ENCODE data around the gene FYB1.

The FYB1 gene

DNA sequence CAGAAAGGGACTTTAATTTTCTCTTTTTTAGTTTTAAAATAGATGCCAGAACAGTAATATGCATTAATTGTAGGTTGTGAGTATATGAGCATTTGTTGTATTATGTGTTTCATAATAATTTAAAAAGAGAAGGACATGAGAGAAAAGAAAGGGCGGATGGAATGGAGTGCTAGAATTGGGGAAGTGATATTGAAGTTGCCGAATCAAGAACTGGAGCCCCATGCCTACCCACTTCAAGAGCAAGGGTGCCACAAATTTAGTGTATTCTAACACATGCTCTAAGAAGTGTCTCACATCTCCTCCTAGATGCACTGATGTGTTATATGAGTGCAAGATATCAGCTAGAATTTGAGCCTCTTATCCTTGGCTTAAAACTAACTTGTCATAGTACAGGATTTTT, 43.6 kb upstream of the FYB1 start:
- TF ChIP-seq, protein P1, sequence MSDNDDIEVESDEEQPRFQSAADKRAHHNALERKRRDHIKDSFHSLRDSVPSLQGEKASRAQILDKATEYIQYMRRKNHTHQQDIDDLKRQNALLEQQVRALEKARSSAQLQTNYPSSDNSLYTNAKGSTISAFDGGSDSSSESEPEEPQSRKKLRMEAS (IDR thresholded peaks at IDR 0.05) = no peak
- TF ChIP-seq TAF1 (IDR thresholded peaks at IDR 0.05; ENCODE audit: low read depth) (no peak), CEBPB (IDR thresholded peaks at IDR 0.05) (no peak), TEAD4 (IDR thresholded peaks at IDR 0.05) (no peak), EP300 (IDR thresholded peaks at IDR 0.05; ENCODE audit: borderline replicate concordance) (no peak), YY1 (IDR thresholded peaks at IDR 0.05; ENCODE audit: low read depth) (no peak), NFIC (IDR thresholded peaks at IDR 0.05) (no peak), EGR1 (IDR thresholded peaks at IDR 0.05) (no peak), ZBTB7A (IDR thresholded peaks at IDR 0.05; ENCODE audit: low read depth) (no peak), FOXM1 (IDR thresholded peaks at IDR 0.05; ENCODE audit: borderline replicate concordance, low read depth) (no peak), CREB1 (IDR thresholded peaks at IDR 0.05; ENCODE audit: low read depth) (no peak), RAD21 (IDR thresholded peaks at IDR 0.05; ENCODE audit: low read depth) (no peak)
- TF ChIP-seq, protein P2, sequence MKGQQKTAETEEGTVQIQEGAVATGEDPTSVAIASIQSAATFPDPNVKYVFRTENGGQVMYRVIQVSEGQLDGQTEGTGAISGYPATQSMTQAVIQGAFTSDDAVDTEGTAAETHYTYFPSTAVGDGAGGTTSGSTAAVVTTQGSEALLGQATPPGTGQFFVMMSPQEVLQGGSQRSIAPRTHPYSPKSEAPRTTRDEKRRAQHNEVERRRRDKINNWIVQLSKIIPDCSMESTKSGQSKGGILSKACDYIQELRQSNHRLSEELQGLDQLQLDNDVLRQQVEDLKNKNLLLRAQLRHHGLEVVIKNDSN (IDR thresholded peaks at IDR 0.05) = no peak

DNA sequence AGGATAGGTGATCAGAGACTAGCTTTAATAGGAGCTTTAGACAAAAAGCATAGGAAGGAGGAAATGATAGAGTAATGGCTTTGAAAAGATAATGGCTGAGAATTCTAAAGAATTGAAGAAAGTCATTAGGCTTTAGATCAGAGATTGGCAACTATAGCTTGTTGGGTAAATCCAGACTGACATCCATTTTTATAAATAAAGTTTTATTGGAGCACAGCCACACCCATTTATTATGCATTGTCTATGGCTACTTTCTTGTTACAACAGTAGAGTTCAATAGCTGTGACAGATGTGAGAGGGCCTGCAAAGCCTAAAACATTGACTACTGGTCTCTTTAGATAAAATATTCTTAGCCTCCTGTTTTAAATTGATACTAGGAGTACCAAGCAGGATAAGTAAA, 40.7 kb upstream of the FYB1 start:
- TF ChIP-seq EGR1 (IDR thresholded peaks at IDR 0.05) = no peak
- TF ChIP-seq, protein P2 (IDR thresholded peaks at IDR 0.05) = no peak
- no peak for TF ChIP-seq ZBTB7A (IDR thresholded peaks at IDR 0.05; ENCODE audit: low read depth)
- TF ChIP-seq EP300 (IDR thresholded peaks at IDR 0.05; ENCODE audit: borderline replicate concordance) = no peak
- no peak for TF ChIP-seq TEAD4 (IDR thresholded peaks at IDR 0.05)

DNA sequence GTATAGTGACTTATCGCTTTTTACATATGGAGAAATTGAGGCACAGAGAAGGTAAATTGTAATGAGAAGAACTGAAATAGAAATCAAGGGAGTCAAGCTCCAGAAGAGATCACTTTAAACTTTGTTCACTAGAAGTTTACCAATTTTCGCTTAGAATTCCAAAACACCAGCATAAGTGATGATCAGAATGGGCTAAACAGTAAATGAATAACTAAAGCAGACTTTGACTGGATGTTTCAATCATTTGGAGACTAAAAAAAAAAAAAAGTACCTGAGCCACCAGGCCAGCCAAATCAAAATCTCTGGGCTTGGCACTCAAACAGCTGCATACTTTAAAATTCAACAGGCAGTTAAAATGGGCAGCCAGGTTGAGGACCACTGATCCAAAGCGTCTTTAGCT, 38.2 kb upstream of the FYB1 start:
- TF ChIP-seq TEAD4 (IDR thresholded peaks at IDR 0.05) = no peak

DNA sequence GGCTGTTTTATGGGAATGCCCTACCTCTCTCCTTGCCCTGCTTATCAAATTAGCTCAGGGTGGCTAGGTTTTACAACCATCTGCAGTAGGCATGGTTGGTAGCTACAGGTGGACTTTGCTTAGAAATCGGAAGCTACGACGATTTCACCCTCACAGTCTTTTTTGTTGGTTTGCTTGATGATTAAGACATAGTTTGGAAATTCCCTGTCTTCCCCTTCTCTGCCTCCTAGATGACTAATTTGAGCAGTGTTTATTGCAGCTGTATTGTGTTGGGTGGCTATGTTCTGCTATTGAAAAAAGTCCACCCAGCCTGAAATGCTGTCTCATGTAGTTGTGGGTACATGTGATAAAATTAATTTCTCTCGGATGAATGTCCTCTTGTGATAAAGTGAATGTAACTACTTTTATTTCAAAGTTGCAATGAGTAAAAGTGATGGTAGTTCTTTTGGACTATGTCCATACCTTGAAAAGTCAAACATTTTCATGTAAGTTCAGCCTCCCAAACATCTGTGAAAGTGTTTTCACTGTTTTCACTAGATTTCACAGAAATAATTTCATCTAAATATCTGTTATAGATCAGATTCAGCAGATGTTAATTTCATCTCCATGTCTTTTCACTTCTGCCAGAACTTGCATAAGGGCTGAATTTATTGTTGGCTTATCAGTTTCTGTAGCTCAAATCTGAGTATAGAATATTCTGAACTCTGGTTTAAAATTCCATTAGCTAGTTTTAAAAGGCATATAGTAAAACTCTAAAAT, 37.3 kb upstream of the FYB1 start:
- TF ChIP-seq EGR1 (IDR thresholded peaks at IDR 0.05) = no peak
- TF ChIP-seq, protein P2 (IDR thresholded peaks at IDR 0.05) = no peak
- TF ChIP-seq FOXM1 (IDR thresholded peaks at IDR 0.05; ENCODE audit: borderline replicate concordance, low read depth) = no peak
- no peak for TF ChIP-seq RAD21 (IDR thresholded peaks at IDR 0.05; ENCODE audit: low read depth)
- TF ChIP-seq TCF12 (IDR thresholded peaks at IDR 0.05; ENCODE audit: low read depth) = no peak
- TF ChIP-seq, protein P1 (IDR thresholded peaks at IDR 0.05) = no peak
- TF ChIP-seq NFIC (IDR thresholded peaks at IDR 0.05) = no peak

DNA sequence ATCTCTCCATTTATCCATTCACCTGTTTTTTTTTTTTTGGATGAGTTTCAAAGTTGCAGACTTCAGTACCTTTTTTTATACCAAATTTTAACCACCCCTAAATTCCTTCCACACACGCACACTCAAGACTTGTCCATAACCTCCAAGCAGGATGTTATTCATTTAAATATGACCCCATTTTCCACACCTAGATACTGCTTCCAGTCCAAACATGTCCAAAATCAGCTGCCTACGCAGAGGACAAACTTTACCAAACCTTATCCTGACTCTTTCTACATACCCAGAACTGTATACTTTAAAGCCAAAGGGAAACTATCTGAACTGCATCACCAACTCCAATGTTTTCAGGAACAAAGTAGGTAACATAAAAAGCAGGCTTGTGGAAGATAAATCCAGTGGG, 36.0 kb upstream of the FYB1 start:
- TF ChIP-seq, protein P2 (IDR thresholded peaks at IDR 0.05) = no peak
- no peak for TF ChIP-seq TCF12 (IDR thresholded peaks at IDR 0.05; ENCODE audit: low read depth)
- TF ChIP-seq CREB1 (IDR thresholded peaks at IDR 0.05; ENCODE audit: low read depth) = no peak
- TF ChIP-seq TEAD4 (IDR thresholded peaks at IDR 0.05) = no peak
- TF ChIP-seq NFIC (IDR thresholded peaks at IDR 0.05) = no peak
- no peak for TF ChIP-seq ZBTB7A (IDR thresholded peaks at IDR 0.05; ENCODE audit: low read depth)
- no peak for TF ChIP-seq CEBPB (IDR thresholded peaks at IDR 0.05)
- TF ChIP-seq EP300 (IDR thresholded peaks at IDR 0.05; ENCODE audit: borderline replicate concordance) = no peak

DNA sequence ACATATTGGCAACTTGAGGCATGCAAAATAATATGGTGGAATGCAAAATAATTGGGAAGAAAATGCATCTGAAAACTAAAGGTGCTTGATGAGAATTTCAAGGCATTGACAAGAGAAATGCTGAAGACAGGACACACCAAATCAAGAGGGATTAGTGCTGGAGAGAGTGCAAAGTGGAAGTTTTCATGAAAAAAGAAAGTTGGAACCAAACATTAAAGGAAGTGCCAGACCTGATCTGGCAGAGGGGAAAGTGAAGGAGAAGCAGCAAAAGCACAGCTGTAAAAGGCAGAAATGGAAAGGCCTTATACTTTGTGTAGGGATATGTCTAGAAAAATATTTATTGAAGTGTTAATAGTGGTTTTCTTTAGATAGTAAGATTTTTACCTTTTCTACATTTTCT, 35.3 kb upstream of the FYB1 start:
- TF ChIP-seq NFIC (IDR thresholded peaks at IDR 0.05) (no peak), CEBPB (IDR thresholded peaks at IDR 0.05) (no peak), FOXM1 (IDR thresholded peaks at IDR 0.05; ENCODE audit: borderline replicate concordance, low read depth) (no peak), TEAD4 (IDR thresholded peaks at IDR 0.05) (no peak), YY1 (IDR thresholded peaks at IDR 0.05; ENCODE audit: low read depth) (no peak)
- TF ChIP-seq, protein P2 (IDR thresholded peaks at IDR 0.05) = no peak

DNA sequence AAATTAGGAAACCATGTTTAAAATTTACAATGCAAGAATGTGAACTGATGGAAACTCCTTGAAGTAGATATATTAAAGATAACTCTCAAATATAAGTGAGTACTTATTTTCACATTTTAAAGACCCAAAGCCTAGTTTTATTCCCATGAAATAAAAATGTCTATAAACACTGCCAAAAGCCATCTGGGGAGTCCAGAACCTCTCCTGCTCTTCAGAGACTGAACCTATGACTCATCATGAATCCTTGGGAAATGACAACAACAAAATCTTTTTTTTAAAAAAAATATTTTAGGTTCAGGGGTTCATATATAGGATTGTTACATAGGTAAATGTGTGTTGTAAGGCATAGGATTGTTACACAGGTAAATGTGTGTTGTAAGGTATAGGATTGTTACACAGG, 33.8 kb upstream of the FYB1 start:
- TF ChIP-seq FOXM1 (IDR thresholded peaks at IDR 0.05; ENCODE audit: borderline replicate concordance, low read depth) = no peak
- TF ChIP-seq CREB1 (IDR thresholded peaks at IDR 0.05; ENCODE audit: low read depth) = no peak
- TF ChIP-seq, protein P3, sequence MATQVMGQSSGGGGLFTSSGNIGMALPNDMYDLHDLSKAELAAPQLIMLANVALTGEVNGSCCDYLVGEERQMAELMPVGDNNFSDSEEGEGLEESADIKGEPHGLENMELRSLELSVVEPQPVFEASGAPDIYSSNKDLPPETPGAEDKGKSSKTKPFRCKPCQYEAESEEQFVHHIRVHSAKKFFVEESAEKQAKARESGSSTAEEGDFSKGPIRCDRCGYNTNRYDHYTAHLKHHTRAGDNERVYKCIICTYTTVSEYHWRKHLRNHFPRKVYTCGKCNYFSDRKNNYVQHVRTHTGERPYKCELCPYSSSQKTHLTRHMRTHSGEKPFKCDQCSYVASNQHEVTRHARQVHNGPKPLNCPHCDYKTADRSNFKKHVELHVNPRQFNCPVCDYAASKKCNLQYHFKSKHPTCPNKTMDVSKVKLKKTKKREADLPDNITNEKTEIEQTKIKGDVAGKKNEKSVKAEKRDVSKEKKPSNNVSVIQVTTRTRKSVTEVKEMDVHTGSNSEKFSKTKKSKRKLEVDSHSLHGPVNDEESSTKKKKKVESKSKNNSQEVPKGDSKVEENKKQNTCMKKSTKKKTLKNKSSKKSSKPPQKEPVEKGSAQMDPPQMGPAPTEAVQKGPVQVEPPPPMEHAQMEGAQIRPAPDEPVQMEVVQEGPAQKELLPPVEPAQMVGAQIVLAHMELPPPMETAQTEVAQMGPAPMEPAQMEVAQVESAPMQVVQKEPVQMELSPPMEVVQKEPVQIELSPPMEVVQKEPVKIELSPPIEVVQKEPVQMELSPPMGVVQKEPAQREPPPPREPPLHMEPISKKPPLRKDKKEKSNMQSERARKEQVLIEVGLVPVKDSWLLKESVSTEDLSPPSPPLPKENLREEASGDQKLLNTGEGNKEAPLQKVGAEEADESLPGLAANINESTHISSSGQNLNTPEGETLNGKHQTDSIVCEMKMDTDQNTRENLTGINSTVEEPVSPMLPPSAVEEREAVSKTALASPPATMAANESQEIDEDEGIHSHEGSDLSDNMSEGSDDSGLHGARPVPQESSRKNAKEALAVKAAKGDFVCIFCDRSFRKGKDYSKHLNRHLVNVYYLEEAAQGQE (IDR thresholded peaks at IDR 0.05; ENCODE audit: low read depth) = no peak
- no peak for TF ChIP-seq ZBTB7A (IDR thresholded peaks at IDR 0.05; ENCODE audit: low read depth)
- TF ChIP-seq TEAD4 (IDR thresholded peaks at IDR 0.05) = no peak
- TF ChIP-seq, protein P2 (IDR thresholded peaks at IDR 0.05) = no peak
- no peak for TF ChIP-seq RAD21 (IDR thresholded peaks at IDR 0.05; ENCODE audit: low read depth)
- TF ChIP-seq, protein P1 (IDR thresholded peaks at IDR 0.05) = no peak
- no peak for TF ChIP-seq EGR1 (IDR thresholded peaks at IDR 0.05)
- no peak for TF ChIP-seq CEBPB (IDR thresholded peaks at IDR 0.05)
- TF ChIP-seq NFIC (IDR thresholded peaks at IDR 0.05) = no peak
- TF ChIP-seq YY1 (IDR thresholded peaks at IDR 0.05; ENCODE audit: low read depth) = no peak
- TF ChIP-seq EP300 (IDR thresholded peaks at IDR 0.05; ENCODE audit: borderline replicate concordance) = no peak
- no peak for TF ChIP-seq TAF1 (IDR thresholded peaks at IDR 0.05; ENCODE audit: low read depth)
- no peak for TF ChIP-seq TCF12 (IDR thresholded peaks at IDR 0.05; ENCODE audit: low read depth)

Data from Ishikawa (cell line).